GM12865 (cell line): ENCODE results near the gene ERI3.
A peak's percentile ranks its signal among the peaks of the same experiment; 100 is the strongest.

Source experiments
- DNase-seq: peaks from one replicate; pipeline ENCODE4 v3.0.0; 2010; ENCODE audit warnings: low read depth
- H3K4me3 ChIP-seq: 2 replicates; pipeline ENCODE4 v1.5.1; 2011; ENCODE audit warnings: mild to moderate bottlenecking, low read depth, low read length, control low read depth
- CTCF ChIP-seq: IDR thresholded peaks from 2 replicates; pipeline ENCODE4 v1.5.1; 2011; ENCODE audit warnings: low read length, control low read depth, low read depth, inconsistent platforms; ENCODE audit not compliant: insufficient read depth; ENCODE audit errors: missing control alignments

Gene ERI3

GRCh38 chr1:44361478-44361877 lies 6.4 kb upstream of the ERI3 start:
- no peak for DNase-seq
- H3K4me3 ChIP-seq: no peak overlapping the region
- TF ChIP-seq CTCF: no peak

DNA sequence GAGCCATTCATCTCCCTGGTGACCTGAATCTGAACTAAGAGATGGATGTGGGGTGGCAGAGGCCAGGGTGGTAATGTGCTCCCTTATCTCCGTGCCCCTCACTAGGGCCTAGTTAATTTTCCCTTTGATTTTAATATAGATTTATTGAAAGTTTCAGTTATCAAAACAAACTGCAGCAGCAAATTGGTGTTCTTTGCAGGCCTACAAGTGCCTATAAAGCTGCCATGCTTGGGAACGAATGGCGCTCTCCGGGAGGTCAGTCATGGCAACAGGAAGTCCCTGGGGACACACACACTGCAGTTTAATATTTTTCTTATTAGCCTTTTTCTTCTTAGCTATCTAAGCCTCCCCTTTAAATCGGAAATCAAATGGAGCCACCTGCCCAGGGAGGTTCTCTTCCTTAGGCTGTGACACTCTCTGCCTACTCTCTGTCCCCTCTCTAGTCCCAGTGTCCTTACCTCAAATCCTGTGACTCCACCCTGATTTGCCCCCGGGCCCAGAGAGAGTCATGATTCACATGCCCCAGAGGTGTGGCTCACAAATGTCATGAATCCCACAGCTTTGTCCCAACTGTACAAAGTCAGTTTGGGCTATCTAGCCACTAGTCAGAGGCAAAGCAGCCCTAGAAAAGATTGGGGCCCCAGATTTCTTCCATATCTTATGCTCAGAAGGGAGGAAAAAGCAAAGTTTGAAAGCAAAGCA lies 4.3 kb upstream of the ERI3 start:
- no peak overlapping the region for H3K4me3 ChIP-seq
- TF ChIP-seq CTCF: no peak
- DNase-seq: no peak

- H3K4me3 ChIP-seq: no peak overlapping the region
- DNase-seq: no peak
- no peak for TF ChIP-seq CTCF
These were observed 2.7 kb upstream of the ERI3 start for GRCh38 chr1:44357710-44358109.

- peak; percentile 3 for DNase-seq
- H3K4me3 ChIP-seq: peak overlapping the region; percentile 27; the same call in 1 of the 2 replicates
- no peak for TF ChIP-seq CTCF
These were observed 687 bp upstream of the ERI3 start for GRCh38 chr1:44355582-44356305.

- DNase-seq: no peak
- TF ChIP-seq CTCF: no peak
- H3K4me3 ChIP-seq: peak overlapping the region; percentile 90
These were observed 703 bp downstream of the ERI3 start for GRCh38 chr1:44354268-44354839.

DNA sequence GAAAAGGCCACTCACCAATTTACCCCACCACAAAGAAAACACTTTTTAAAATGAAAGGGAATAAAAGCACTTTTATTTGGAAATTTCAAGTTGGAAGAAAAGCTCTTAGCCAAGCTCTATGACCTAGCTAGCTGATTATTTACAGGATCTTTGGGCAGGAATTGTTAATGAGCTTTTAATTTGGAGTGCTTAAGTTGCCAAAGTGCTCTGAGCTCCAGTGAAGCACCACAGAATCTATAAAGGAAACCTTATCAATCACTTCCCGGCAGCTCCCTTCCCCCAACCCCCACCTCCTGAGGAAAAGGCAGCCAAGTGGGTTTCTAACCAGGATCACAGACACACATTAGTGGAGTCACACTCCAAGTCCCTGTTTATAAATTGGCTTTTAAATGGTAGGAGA lies 1.5 kb downstream of the ERI3 start:
- no peak for DNase-seq
- TF ChIP-seq CTCF: no peak
- no peak overlapping the region for H3K4me3 ChIP-seq
